Calu3 (cell line): ENCODE results near the gene ZNF143. TPM values are rescaled to one million over a fixed set of nuclear protein-coding genes. Genes with fewer than 3 reads are reported as not detected.

Experiments
- BruUV-seq: library from RNA; stranded (reverse); fragments of 400-500 nt; replicated peaks from 2 replicates; lab custom pipeline; 2021; lab: Mats Ljungman, UMichigan
- CTCF ChIA-PET: fragments of 300-600 bp; sonication (Branson Sonifier 250); formaldehyde crosslinking; loops from one replicate; lab custom pipeline; 2022; ENCODE audit warnings: antibody characterized with exemption; lab: Charles Lee
- DNase-seq: peaks from one replicate; pipeline ENCODE4 v3.0.0; 2022
- H3K27ac Mint-ChIP-seq: one replicate; pipeline ENCODE4 v1.8.0; 2022; ENCODE audit warnings: mixed read lengths; ENCODE audit not compliant: unreplicated experiment
- H3K27me3 Mint-ChIP-seq: one replicate; pipeline ENCODE4 v1.8.0; 2022; ENCODE audit warnings: mixed read lengths; ENCODE audit not compliant: unreplicated experiment
- H3K36me3 Mint-ChIP-seq: one replicate; pipeline ENCODE4 v1.8.0; 2022; ENCODE audit warnings: mild to moderate bottlenecking, moderate library complexity, mixed read lengths; ENCODE audit not compliant: insufficient read depth, unreplicated experiment
- H3K4me1 Mint-ChIP-seq: one replicate; pipeline ENCODE4 v1.8.0; 2022; ENCODE audit warnings: mild to moderate bottlenecking, low read depth, mixed read lengths; ENCODE audit not compliant: unreplicated experiment
- H3K4me3 Mint-ChIP-seq: one replicate; pipeline ENCODE4 v1.8.0; 2022; ENCODE audit warnings: mild to moderate bottlenecking, low read depth, moderate library complexity, mixed read lengths; ENCODE audit not compliant: unreplicated experiment
- H3K9me3 Mint-ChIP-seq: one replicate; pipeline ENCODE4 v1.8.0; 2022; ENCODE audit warnings: low read depth, mixed read lengths; ENCODE audit not compliant: unreplicated experiment
- intact Hi-C: fragments of 100-400 bp; cut with micrococcal nuclease; formaldehyde crosslinking; loops from one replicate; pipeline ENCODE4 v1.10.0; 2022; ENCODE audit not compliant: unreplicated experiment
- total RNA-seq: library from RNA; stranded (reverse); gene quantifications from 2 replicates; pipeline ENCODE4 v1.2.3, GENCODE V29; 2022
- TF ChIP-seq, protein P1 (sequence below): fragments of 200-600 bp; IDR thresholded peaks from one replicate; pipeline ENCODE4 v1.8.0; 2022; ENCODE audit warnings: antibody characterized with exemption; ENCODE audit not compliant: unreplicated experiment

The ZNF143 gene
- total RNA-seq, 1 experiment from 2014 or later = 28.7 TPM

DNA sequence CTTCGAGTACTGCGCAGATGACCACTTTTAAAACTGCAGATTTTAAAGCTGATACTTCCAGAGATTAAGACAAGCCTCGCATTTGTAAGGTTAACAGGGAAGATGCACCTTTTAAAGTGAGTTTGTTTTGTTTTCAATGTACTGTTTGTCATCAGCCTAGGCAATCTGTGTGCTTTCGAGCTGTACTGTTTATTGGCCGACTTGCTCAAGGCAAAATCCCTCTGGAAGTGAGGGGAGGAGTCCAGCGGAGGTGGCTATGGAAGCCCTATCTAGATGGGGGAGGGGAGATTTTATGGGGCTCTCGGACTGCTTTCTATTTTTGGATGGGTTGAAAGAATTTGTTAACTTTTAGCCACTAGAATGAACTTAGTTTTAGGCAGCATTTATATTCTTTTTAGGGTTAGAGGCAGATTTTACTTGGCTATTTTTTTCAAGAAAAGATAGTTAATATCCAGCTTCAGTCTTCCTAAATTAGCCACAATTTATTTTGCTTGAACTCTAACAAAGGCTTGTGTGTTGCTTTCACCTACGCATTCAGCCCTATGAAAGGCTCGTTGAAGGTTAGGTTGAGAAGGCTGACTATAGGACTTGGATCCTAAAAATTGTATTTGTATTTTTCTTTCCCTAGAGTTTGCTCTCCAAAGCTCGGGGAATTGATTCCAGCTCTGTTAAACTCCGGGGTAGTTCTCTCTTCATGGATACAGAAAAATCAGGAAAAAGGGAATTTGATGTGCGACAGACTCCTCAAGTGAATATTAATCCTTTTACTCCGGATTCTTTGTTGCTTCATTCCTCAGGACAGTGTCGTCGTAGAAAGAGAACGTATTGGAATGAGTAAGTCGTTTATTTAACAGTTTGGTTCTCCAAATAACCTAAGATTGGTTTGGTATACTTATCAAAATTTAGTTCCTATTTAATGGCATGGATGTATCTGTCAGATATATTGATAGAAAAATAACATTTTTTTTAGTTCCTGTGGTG, 114.7 kb downstream of the ZNF143 start:
- H3K27me3 Mint-ChIP-seq = no peaks in the 10 kb centered on the region
- H3K9me3 Mint-ChIP-seq = no peaks in the 10 kb centered on the region
- peak; percentile 76 for DNase-seq
- peak overlapping the region; percentile 87 for H3K4me3 Mint-ChIP-seq
- TSS peak; percentile 21 for BruUV-seq
- intact Hi-C loops = loop anchor here (5.0 kb wide), 2 partner anchors 37 to 48 kb away; no protein-coding TSS in a partner anchor
- H3K27ac Mint-ChIP-seq = peak overlapping the region; percentile 95
- H3K4me1 Mint-ChIP-seq = peaks cover 45% of the 10 kb centered on the region
- TF ChIP-seq, protein P1, sequence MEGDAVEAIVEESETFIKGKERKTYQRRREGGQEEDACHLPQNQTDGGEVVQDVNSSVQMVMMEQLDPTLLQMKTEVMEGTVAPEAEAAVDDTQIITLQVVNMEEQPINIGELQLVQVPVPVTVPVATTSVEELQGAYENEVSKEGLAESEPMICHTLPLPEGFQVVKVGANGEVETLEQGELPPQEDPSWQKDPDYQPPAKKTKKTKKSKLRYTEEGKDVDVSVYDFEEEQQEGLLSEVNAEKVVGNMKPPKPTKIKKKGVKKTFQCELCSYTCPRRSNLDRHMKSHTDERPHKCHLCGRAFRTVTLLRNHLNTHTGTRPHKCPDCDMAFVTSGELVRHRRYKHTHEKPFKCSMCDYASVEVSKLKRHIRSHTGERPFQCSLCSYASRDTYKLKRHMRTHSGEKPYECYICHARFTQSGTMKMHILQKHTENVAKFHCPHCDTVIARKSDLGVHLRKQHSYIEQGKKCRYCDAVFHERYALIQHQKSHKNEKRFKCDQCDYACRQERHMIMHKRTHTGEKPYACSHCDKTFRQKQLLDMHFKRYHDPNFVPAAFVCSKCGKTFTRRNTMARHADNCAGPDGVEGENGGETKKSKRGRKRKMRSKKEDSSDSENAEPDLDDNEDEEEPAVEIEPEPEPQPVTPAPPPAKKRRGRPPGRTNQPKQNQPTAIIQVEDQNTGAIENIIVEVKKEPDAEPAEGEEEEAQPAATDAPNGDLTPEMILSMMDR = no peak
- H3K36me3 Mint-ChIP-seq = peaks cover 87% of the 10 kb centered on the region
- CTCF ChIA-PET = interaction anchor here (0.5 to 1.3 kb wide), 3 partner anchors 115 to 228 kb away, joined by 3 to 7 read pairs (median 4); partner anchors contain the start of gene ZNF143

DNA sequence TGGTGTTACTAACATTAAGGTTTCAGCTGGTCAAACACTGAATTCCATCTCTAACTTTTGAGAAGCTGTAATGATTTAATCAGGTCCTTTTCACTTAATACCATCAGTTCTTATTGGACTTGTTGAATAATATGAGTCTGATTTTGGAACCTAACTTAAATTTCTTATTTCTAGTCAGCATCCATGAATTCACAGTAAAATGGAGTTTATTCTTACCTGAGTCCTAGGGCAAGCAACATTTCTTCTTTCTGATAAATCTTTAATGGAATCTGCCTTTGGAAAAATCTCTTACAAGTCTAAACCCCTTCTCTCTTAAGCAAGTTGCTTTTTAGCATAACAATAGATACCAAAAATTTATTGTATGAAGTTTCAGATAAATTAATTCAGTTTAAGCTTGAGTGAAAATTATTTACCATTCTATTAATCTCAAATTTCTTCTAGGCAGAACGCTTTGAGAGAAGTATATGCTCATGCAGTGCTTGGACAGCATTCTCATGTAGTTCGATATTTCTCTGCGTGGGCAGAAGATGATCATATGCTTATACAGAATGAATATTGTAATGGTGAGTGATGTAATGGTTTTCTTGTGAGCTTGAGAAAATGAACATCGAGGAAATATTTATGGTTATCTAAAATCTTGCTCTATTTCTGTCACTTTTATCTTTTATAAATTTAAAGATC, 116.0 kb downstream of the ZNF143 start:
- H3K4me1 Mint-ChIP-seq = peaks cover 38% of the 10 kb centered on the region
- BruUV-seq = no TSS peak
- H3K9me3 Mint-ChIP-seq = no peaks in the 10 kb centered on the region
- H3K27ac Mint-ChIP-seq = peak overlapping the region; percentile 95
- intact Hi-C loops = loop anchor here (5.0 kb wide), 2 partner anchors 35 to 50 kb away; no protein-coding TSS in a partner anchor
- H3K27me3 Mint-ChIP-seq = no peaks in the 10 kb centered on the region
- CTCF ChIA-PET = interaction anchor here (1.0 kb wide), 1 partner anchor 70 kb away, joined by 3 read pairs; no protein-coding TSS in a partner anchor
- peak overlapping the region; percentile 87 for H3K4me3 Mint-ChIP-seq
- DNase-seq = no peak
- TF ChIP-seq, protein P1 = no peak
- H3K36me3 Mint-ChIP-seq = peaks cover 95% of the 10 kb centered on the region

DNA sequence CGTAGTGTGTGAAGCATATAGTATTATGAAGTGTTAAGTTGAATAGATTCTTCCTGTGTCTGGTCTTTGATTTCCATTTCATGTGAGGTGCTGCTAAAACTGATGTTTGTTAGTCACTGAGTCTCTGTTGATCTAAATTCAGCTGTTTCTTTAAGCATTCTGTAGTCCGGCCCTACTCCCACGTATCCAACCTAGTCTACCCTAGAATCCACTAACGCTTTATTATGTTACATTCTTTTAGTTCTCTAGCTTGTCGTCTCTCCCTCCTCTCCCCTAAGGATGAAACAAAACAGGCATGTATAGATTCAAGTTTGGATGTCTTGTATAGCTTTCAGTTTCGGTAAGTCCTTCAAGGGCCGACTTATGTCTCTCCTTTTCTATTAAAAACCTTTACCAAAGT, 116.7 kb downstream of the ZNF143 start:
- no TSS peak for BruUV-seq
- Mint-ChIP-seq H3K36me3 (peaks cover 95% of the 10 kb centered on the region), H3K27ac (peak overlapping the region; percentile 95), H3K4me3 (peak overlapping the region; percentile 87), H3K27me3 (no peaks in the 10 kb centered on the region), H3K4me1 (peaks cover 31% of the 10 kb centered on the region), H3K9me3 (no peaks in the 10 kb centered on the region)
- TF ChIP-seq, protein P1 = no peak
- intact Hi-C loops = loop anchor here (5.0 kb wide), 2 partner anchors 35 to 50 kb away; no protein-coding TSS in a partner anchor
- CTCF ChIA-PET = interaction anchor here (0.6 to 1.6 kb wide), 4 partner anchors 9 to 333 kb away, joined by 3 to 8 read pairs (median 4); no protein-coding TSS in a partner anchor
- DNase-seq = no peak

Other genes starting within 250 kb of the ZNF143 start
- gene DENND5A, start 195.7 kb upstream of the ZNF143 start, total RNA-seq = 31.6 and 40.0 TPM in 2 replicates
- gene TMEM41B, start 146.4 kb upstream of the ZNF143 start, total RNA-seq = 71.8 and 72.0 TPM in 2 replicates
- 139 and 170 TPM in 2 replicates for gene IPO7, start 76.4 kb upstream of the ZNF143 start, total RNA-seq
- 50.7 and 53.6 TPM in 2 replicates for gene WEE1, start 112.7 kb downstream of the ZNF143 start, total RNA-seq
- gene SWAP70, start 203.1 kb downstream of the ZNF143 start, total RNA-seq = 19.9 and 20.7 TPM in 2 replicates